ENCODE measurements around the gene ADD2. TPM values are rescaled to one million over a fixed set of nuclear protein-coding genes. Genes with fewer than 3 reads are reported as not detected.

Gene ADD2
- total and polyA plus RNA-seq, 2 experiments from 2014 or later = 34.6 to 223 TPM

GRCh38 chr2:70725505-70725904 lies 42.5 kb downstream of the ADD2 start:
- Histone ChIP-seq H3K4me3 (no peak overlapping the region), H3K4me1 (ENCODE audit: insufficient read depth) (peaks cover 50% of the 10 kb centered on the region), H3F3A (replicated peaks; ENCODE audit: low read depth) (no peaks in the 10 kb centered on the region; the same call in 1 of the 2 replicates), H3K9me2 (ENCODE audit: insufficient read depth) (peaks cover 4% of the 10 kb centered on the region; the same call in 1 of the 2 replicates), H2AFZ (no peak overlapping the region), H3K4me2 (no peak overlapping the region), H3K36me3 (ENCODE audit: insufficient read depth) (no peaks in the 10 kb centered on the region; the same call in 1 of the 2 replicates), H3K27ac (ENCODE audit: low read depth) (no peak overlapping the region), H3K79me2 (replicated peaks; ENCODE audit: insufficient read depth) (peaks cover 100% of the 10 kb centered on the region), H3K27me3 (ENCODE audit: insufficient read depth) (no peaks in the 10 kb centered on the region), H4K20me1 (replicated peaks; ENCODE audit: insufficient read depth) (peaks cover 65% of the 10 kb centered on the region)
- H3K36me3 Mint-ChIP-seq (ENCODE audit: low read depth) = peaks cover 13% of the 10 kb centered on the region; the same call in 2 of the 3 replicates
- peaks cover 6% of the 10 kb centered on the region for H3K27me3 Mint-ChIP-seq (ENCODE audit: insufficient read depth, low read depth, poor library complexity)
- no peak overlapping the region for H3K4me3 Mint-ChIP-seq
- no peak for TF ChIP-seq STAT1 (IDR thresholded peaks at IDR 0.05; ENCODE audit: unreplicated experiment)
- TF ChIP-seq REST (IDR thresholded peaks at IDR 0.05; ENCODE audit: unreplicated experiment) = no peak
- TF ChIP-seq ZNF114 (CRISPR knock-in tag; IDR thresholded peaks at IDR 0.05) = no peak
- no peak for TF ChIP-seq ZNF462 (CRISPR knock-in tag; IDR thresholded peaks at IDR 0.05)
- TF ChIP-seq POLR2AphosphoS5 (IDR thresholded peaks at IDR 0.05; ENCODE audit: low read depth) = no peak
- no peak for TF ChIP-seq ETS1 (IDR thresholded peaks at IDR 0.05)
- TF ChIP-seq EZH2 (IDR thresholded peaks at IDR 0.05; ENCODE audit: low read depth, unreplicated experiment) = no peak
- TF ChIP-seq ZNF331 (CRISPR knock-in tag; IDR thresholded peaks at IDR 0.05; ENCODE audit: low read depth) = no peak
- TF ChIP-seq EZH2phosphoT487 (IDR thresholded peaks at IDR 0.05; ENCODE audit: unreplicated experiment) = no peak
- DNase-seq (ENCODE audit: low spot score) (no peak), ATAC-seq (no peak)
- peaks cover 87% of the 10 kb centered on the region for H3K4me1 Mint-ChIP-seq
- H3K27ac Mint-ChIP-seq = 0 out of 2 replicates have a peak overlapping the region, but pooled peaks have one; percentile 47
- H3K9me3 Mint-ChIP-seq = no peaks in the 10 kb centered on the region; the same call in 2 of the 3 replicates

Measured in GM23338 (cell line).